IPS DF 6.9 (cell line): ENCODE results near the gene ANK3.
A peak's percentile ranks its signal among the peaks of the same experiment; 100 is the strongest.

Source experiments
- DNase-seq: peaks from one replicate; pipeline ENCODE4 v3.0.0-alpha.2; 2013; ENCODE audit warnings: low read depth, low spot score
- H3K27ac ChIP-seq: one replicate; pipeline ENCODE4 v1.5.1; 2013; ENCODE audit warnings: low read length, control low read depth
- H3K27me3 ChIP-seq: 2 replicates; pipeline ENCODE4 v1.6.1; 2013; ENCODE audit warnings: mild to moderate bottlenecking, low read length; ENCODE audit not compliant: control insufficient read depth, insufficient read depth
- H3K36me3 ChIP-seq: 2 replicates; pipeline ENCODE4 v1.6.1; 2013; ENCODE audit warnings: low read length; ENCODE audit not compliant: control insufficient read depth, insufficient read depth
- H3K4me1 ChIP-seq: 2 replicates; pipeline ENCODE4 v1.6.1; 2013; ENCODE audit warnings: low read length; ENCODE audit not compliant: control insufficient read depth, insufficient read depth
- H3K4me3 ChIP-seq: 2 replicates; pipeline ENCODE4 v1.5.1; 2013; ENCODE audit warnings: mild to moderate bottlenecking, low read length
- H3K9me3 ChIP-seq: 2 replicates; pipeline ENCODE4 v1.6.1; 2013; ENCODE audit warnings: low read length, inconsistent platforms; ENCODE audit not compliant: control insufficient read depth, insufficient read depth
- WGBS: extraction: QIAGEN DNeasy Blood & Tissue Kit; methylation state at CpG from one replicate; pipeline ENCODE4 v1.1.7; 2013; ENCODE audit warnings: mixed read lengths, missing lambda C conversion rate; ENCODE audit not compliant: insufficient read length, insufficient coverage; 5-methylcytosine and 5-hydroxymethylcytosine counted together

Gene ANK3

DNA sequence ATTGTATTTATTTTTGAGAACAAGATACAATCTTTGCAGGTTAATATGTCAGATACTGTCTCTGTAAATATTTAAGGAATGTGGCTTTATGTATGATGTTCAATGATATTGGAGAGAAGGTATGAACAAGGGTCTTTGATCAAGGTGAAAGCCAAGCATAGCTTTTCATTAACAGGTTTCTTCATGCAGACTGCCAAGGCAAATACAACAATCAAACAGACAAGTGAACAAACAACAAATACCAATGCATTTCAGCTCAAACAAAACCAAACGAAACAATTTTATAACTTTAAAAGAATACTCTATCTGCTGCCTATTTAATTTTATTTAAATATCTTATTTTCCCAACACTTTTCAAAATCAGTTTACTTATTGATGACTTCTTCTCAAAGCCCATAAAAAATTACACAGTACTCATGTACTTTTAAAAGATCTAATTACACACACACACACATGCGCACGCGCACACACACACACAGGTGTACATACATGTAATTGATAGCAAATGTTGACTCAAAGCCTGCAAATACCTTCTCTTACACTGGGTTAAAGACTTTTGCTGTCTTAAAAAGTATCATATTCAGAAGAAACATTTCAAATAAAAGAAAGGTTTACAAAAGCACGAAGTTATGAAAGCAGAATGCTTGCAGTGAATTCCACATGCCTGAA, 282.2 kb downstream of the ANK3 start:
- Histone ChIP-seq H3K4me1 (no peaks in the 10 kb centered on the region), H3K27ac (no peak overlapping the region), H3K36me3 (no peaks in the 10 kb centered on the region), H3K9me3 (no peaks in the 10 kb centered on the region), H3K27me3 (no peaks in the 10 kb centered on the region), H3K4me3 (no peak overlapping the region)
- WGBS = 100% methylated on average over 1 of the region's 5 CpGs
- no peak for DNase-seq

GRCh38 chr10:60105295-60105695, 284.4 kb downstream of the ANK3 start:
- no peaks in the 10 kb centered on the region for H3K36me3 ChIP-seq
- H3K9me3 ChIP-seq = no peaks in the 10 kb centered on the region
- H3K27ac ChIP-seq = no peak overlapping the region
- DNase-seq = no peak
- no peaks in the 10 kb centered on the region for H3K27me3 ChIP-seq
- H3K4me3 ChIP-seq = no peak overlapping the region
- no peaks in the 10 kb centered on the region for H3K4me1 ChIP-seq

GRCh38 chr10:60101821-60102220, 287.9 kb downstream of the ANK3 start:
- Histone ChIP-seq H3K4me1 (peaks cover 2% of the 10 kb centered on the region; the same call in 1 of the 2 replicates), H3K36me3 (no peaks in the 10 kb centered on the region; the same call in 1 of the 2 replicates), H3K27ac (no peak overlapping the region), H3K4me3 (no peak overlapping the region), H3K9me3 (no peaks in the 10 kb centered on the region), H3K27me3 (no peaks in the 10 kb centered on the region)
- no CpG with 5 or more reads among the region's 4 CpGs for WGBS
- DNase-seq = no peak

DNA sequence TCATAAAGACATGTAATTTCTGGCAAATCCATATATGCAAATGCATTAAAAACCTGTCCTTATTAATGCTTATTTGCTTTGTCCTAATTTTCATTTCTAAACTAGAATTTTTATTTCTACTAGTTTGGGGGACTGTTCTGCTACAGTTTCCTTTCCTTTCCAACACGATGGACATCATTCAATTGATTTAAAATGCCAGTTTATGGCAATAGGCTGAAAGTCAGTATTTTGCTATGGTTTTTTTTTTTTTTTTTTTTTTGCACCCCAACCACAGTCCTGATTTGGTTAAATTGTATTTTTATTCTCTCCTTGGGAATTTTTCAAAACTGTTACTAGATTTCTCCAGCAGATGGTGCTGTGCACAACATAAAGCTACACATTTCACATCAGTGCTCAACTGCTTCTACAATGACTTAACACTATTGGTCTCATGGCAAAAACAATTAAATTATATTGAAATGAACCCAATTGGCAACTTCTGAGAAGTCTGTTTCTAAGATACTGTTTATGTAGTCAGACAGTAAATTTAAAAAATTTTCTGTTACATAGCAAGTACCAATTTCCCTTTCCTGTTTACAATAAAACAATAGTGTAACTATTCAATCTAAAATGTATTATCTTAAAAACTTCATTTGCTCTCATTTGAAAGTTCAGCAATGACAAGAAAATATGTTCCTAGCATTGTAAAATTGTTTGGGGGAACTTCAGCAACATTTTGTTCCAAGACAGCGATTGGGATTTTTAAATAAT, 289.5 kb downstream of the ANK3 start:
- Histone ChIP-seq H3K36me3 (no peaks in the 10 kb centered on the region; the same call in 1 of the 2 replicates), H3K27me3 (no peaks in the 10 kb centered on the region), H3K4me3 (no peak overlapping the region), H3K9me3 (no peaks in the 10 kb centered on the region), H3K4me1 (peaks cover 2% of the 10 kb centered on the region; the same call in 1 of the 2 replicates), H3K27ac (no peak overlapping the region)
- no CpG with 5 or more reads among the region's 2 CpGs for WGBS
- DNase-seq = peak; percentile 27

DNA sequence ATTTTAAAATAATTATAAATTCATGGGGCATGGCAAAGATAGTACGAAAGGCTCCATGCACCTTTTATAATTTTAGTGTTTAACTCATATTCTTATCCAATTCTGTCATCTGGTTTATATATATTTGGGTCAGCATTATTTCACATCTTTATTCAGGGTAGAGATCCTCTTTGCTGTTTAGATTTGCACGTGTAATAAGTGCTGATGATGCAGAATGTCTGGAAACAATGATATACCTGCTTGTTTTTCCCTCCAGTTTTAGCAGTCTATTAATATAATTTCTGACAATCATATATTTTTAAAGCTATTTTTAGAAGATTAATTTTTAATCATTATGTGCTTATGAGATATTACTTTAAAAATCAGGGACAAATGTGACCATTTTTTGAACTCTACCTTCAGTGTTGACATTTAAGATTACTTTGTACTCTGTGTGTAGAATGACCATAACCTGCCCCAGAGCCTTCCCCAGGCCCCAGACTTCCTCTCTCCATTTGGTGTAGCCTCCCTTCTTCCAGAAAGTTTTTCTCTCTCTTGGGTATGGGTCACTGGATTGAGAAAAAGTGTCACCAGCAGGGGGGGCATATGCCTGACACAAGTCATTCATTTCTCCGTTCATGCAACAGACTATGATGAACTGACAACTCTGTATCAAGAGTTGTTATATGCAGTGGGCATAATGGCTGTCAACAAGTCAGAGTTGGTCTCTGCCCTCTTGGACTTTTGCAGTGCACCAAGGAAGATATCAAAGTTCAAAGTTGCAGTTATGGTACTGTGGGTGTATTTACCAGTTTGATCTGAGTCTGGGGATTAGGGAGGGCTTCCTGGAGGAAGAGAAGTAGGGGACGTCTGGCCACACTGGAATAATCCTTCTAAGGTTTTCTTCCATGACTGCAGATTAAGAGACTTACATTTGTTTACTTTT, 290.7 kb downstream of the ANK3 start:
- no CpG with 5 or more reads among the region's 4 CpGs for WGBS
- peaks cover 2% of the 10 kb centered on the region; the same call in 1 of the 2 replicates for H3K4me1 ChIP-seq
- no peaks in the 10 kb centered on the region for H3K27me3 ChIP-seq
- no peak overlapping the region for H3K27ac ChIP-seq
- no peaks in the 10 kb centered on the region; the same call in 1 of the 2 replicates for H3K36me3 ChIP-seq
- H3K4me3 ChIP-seq = no peak overlapping the region
- no peak for DNase-seq
- H3K9me3 ChIP-seq = no peaks in the 10 kb centered on the region

DNA sequence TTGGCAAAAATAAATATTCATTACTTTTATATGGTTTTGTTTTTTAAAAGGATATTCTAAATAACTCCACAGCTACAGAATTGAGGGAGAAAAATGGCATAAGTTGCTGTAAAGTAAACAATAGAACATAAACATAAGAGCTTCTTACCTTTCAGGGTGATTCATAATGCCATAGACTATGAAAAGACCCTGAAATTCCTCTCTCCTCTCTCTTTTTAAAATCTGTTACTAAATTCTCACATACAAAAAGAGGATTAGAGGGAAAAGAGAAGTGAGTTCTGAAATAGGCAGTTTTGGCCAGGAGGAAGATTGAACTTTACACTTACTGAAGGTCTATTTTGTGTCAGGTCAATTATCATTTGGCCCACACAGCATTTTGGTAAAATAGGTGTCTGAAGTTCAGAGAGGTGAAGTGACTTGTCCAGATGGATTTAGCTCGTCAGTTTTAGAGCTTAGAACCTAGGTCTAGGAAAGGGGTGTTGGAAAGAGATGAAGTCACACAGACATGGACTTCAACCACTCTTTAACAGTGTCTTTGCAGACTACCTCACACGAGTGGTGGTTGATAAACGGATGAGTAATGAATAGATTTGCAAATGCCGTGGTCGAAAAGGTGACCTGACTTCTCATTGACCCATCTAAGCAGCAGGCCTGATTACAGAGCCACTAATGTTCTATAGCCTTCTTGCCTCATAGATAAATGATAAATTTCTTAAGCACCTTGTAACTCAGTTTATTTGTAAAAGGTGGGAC, 292.7 kb downstream of the ANK3 start:
- H3K4me3 ChIP-seq = no peak overlapping the region
- H3K27me3 ChIP-seq = no peaks in the 10 kb centered on the region
- WGBS = no CpG with 5 or more reads among the region's 5 CpGs
- peaks cover 2% of the 10 kb centered on the region; the same call in 1 of the 2 replicates for H3K4me1 ChIP-seq
- no peaks in the 10 kb centered on the region for H3K9me3 ChIP-seq
- no peak for DNase-seq
- H3K27ac ChIP-seq = no peak overlapping the region
- H3K36me3 ChIP-seq = no peaks in the 10 kb centered on the region; the same call in 1 of the 2 replicates

DNA sequence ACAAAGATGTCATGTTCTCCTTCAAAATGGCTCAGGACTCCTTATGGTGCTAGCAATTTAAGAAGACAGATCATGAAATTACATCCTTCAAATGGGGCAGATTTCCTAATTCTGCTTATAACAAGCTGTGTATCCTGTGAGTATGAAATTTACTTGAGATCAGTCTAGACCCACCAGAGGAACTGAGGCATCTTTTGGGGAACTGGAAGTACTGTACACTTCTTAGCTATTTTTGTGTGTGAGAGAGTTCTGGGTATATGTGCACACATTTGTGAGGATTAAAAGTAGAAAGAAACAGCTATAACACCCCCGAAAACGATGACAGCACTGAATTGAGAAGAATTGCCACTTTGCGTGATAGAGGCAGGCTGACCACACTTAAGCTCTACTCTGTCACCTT, 296.4 kb downstream of the ANK3 start:
- no peaks in the 10 kb centered on the region; the same call in 1 of the 2 replicates for H3K36me3 ChIP-seq
- peaks cover 2% of the 10 kb centered on the region; the same call in 1 of the 2 replicates for H3K4me1 ChIP-seq
- no peaks in the 10 kb centered on the region for H3K9me3 ChIP-seq
- no peak overlapping the region for H3K4me3 ChIP-seq
- no peak overlapping the region for H3K27ac ChIP-seq
- H3K27me3 ChIP-seq = no peaks in the 10 kb centered on the region
- DNase-seq = no peak
- WGBS = no CpG with 5 or more reads among the region's 3 CpGs

DNA sequence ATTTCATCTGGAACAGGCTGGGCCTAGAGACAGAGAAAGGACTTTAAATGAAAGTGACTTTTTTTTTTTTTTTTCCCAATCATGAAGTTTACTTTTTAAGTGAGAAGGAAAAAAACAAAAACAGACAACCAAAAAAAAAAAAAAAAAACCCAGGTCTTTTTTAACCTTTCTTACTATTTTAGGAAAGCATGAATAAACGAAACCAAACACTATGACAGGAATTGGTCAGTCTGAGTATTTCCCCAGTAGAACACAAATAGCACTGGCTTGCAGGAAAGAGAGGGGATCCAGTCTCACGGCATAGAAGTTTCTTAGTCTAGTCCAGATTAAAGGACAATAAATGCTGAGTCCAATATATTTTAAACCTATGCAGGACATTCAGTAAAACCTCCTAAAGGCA, 302.8 kb downstream of the ANK3 start:
- Histone ChIP-seq H3K4me3 (no peak overlapping the region), H3K27ac (no peak overlapping the region), H3K36me3 (no peaks in the 10 kb centered on the region), H3K27me3 (no peaks in the 10 kb centered on the region; the same call in 1 of the 2 replicates), H3K9me3 (no peaks in the 10 kb centered on the region), H3K4me1 (no peaks in the 10 kb centered on the region)
- WGBS = no CpG with 5 or more reads among the region's 2 CpGs
- no peak for DNase-seq

- Histone ChIP-seq H3K4me3 (no peak overlapping the region), H3K9me3 (no peaks in the 10 kb centered on the region)
- WGBS = no CpG with 5 or more reads among the region's 4 CpGs
Measured at GRCh38 chr10:60086421-60086820, 303.3 kb downstream of the ANK3 start.

More at GRCh38 chr10:60086421-60086820, 303.3 kb downstream of the ANK3 start:
- no peak for DNase-seq
- Histone ChIP-seq H3K27ac (no peak overlapping the region), H3K4me1 (no peaks in the 10 kb centered on the region), H3K36me3 (no peaks in the 10 kb centered on the region), H3K27me3 (no peaks in the 10 kb centered on the region; the same call in 1 of the 2 replicates)
